Astrocyte of the cerebellum (primary cell): Measurements from ENCODE around the gene KLK14.

Experiments
- DNase-seq: peaks from one replicate; pipeline ENCODE4 v3.0.0-alpha.2; 2011; ENCODE audit warnings: low read depth
- H3K4me3 ChIP-seq: 2 replicates; pipeline ENCODE4 v1.5.1; 2011; ENCODE audit warnings: mild to moderate bottlenecking, low read depth, low read length, moderate library complexity
- CTCF ChIP-seq: IDR thresholded peaks from 2 replicates; pipeline ENCODE4 v1.5.1; 2012; ENCODE audit warnings: low read length, low read depth, moderate library complexity, mild to moderate bottlenecking; ENCODE audit errors: missing control alignments
- in situ Hi-C: cut with HindIII; loops from 2 replicates; pipeline ENCODE4 v1.10.0; 2017; ENCODE audit warnings: low sequenced_read_pairs

KLK14 gene

GRCh38 chr19:51097166-51097738 lies 14.6 kb upstream of the KLK14 start:
- TF ChIP-seq CTCF, result peak; percentile 69
- DNase-seq, result peak; percentile 4
- no peak overlapping the region for H3K4me3 ChIP-seq
- in situ Hi-C loops, result no loop called here

- DNase-seq, result no peak
- in situ Hi-C loops, result no loop called here
Observed at GRCh38 chr19:51096473-51097165, 13.9 kb upstream of the KLK14 start.

GRCh38 chr19:51094696-51095279 lies 12.1 kb upstream of the KLK14 start:
- TF ChIP-seq CTCF, result peak; percentile 67
- DNase-seq, result no peak
- in situ Hi-C loops, result no loop called here
- no peak overlapping the region for H3K4me3 ChIP-seq

More at GRCh38 chr19:51096473-51097165, 13.9 kb upstream of the KLK14 start:
- no peak overlapping the region for H3K4me3 ChIP-seq
- no peak for TF ChIP-seq CTCF

GRCh38 chr19:51093510-51094345 lies 11.0 kb upstream of the KLK14 start:
- in situ Hi-C loops, result no loop called here
- no peak for DNase-seq
- TF ChIP-seq CTCF, result no peak
- H3K4me3 ChIP-seq, result no peak overlapping the region

GRCh38 chr19:51093101-51093500 lies 10.4 kb upstream of the KLK14 start:
- TF ChIP-seq CTCF, result no peak
- in situ Hi-C loops, result no loop called here
- DNase-seq, result no peak
- H3K4me3 ChIP-seq, result no peak overlapping the region
